Measurements from ENCODE around the gene PRDM11.

- no peak for TF ChIP-seq ZNF274 (IDR thresholded peaks at IDR 0.05; ENCODE audit: borderline replicate concordance, extremely low read depth, low read length)
- TF ChIP-seq EZH2 (IDR thresholded peaks at IDR 0.05; ENCODE audit: low read depth, low read length, severe bottlenecking): no peak
- TF ChIP-seq POLR2AphosphoS5 (IDR thresholded peaks at IDR 0.05; ENCODE audit: low read depth, low read length): no peak
- TF ChIP-seq CHD2 (IDR thresholded peaks at IDR 0.05; ENCODE audit: low read length): no peak
- TF ChIP-seq CTCF (IDR thresholded peaks at IDR 0.05; ENCODE audit: control extremely low read depth in 1 of 3, insufficient read depth in 1 of 3, low read depth in 1 of 3, low read length in 3 of 3): no peak
- no peak for TF ChIP-seq TEAD4 (IDR thresholded peaks at IDR 0.05; ENCODE audit: low read depth, low read length)
- TF ChIP-seq TAF1 (IDR thresholded peaks at IDR 0.05; ENCODE audit: low read depth, low read length): no peak
- no peak for TF ChIP-seq BRCA1 (IDR thresholded peaks at IDR 0.05; ENCODE audit: low read depth, low read length)
- TF ChIP-seq HDAC2 (IDR thresholded peaks at IDR 0.05; ENCODE audit: borderline replicate concordance in 1 of 2, low read depth in 2 of 2, low read length in 2 of 2): no peak
- TF ChIP-seq MAX (IDR thresholded peaks at IDR 0.05): no peak
Observed at GRCh38 chr11:45250035-45250718, 103.7 kb downstream of the PRDM11 start.

All from H1 (cell line).